Neutrophil (primary cell): ENCODE measurements around the gene ADH7.

Source experiments
- H3K27ac ChIP-seq: fragments of 200-600 bp; sonication (generic); 2 replicates; pipeline ENCODE4 v1.5.1; 2016; ENCODE audit warnings: mild to moderate bottlenecking, moderate library complexity
- H3K27me3 ChIP-seq: fragments of 200-600 bp; sonication (generic); 2 replicates; pipeline ENCODE4 v1.6.0; 2016; ENCODE audit warnings: mild to moderate bottlenecking
- H3K36me3 ChIP-seq: fragments of 200-600 bp; sonication (generic); 2 replicates; pipeline ENCODE4 v1.5.1; 2017
- H3K4me1 ChIP-seq, 2 experiments: fragments of 200-600 bp in 1 of 2; sonication (generic) in 1 of 2; 1 replicate in 1 of 2; 2 replicates in 1 of 2; pipeline versions ENCODE4 v1.5.1 to v1.6.1; 2013 to 2016; ENCODE audit warnings: low read depth in 1 of 2, low read length in 1 of 2, mild to moderate bottlenecking in 1 of 2, moderate library complexity in 1 of 2; ENCODE audit not compliant: control insufficient read depth in 1 of 2, insufficient read depth in 1 of 2
- H3K4me3 ChIP-seq, 2 experiments: fragments of 200-600 bp in 1 of 2; sonication (generic) in 1 of 2; 1 replicate in 1 of 2; 2 replicates in 1 of 2; pipeline ENCODE4 v1.5.1; 2013 to 2016; ENCODE audit warnings: low read depth in 1 of 2, low read length in 1 of 2, mild to moderate bottlenecking in 1 of 2, moderate library complexity in 1 of 2
- H3K9me3 ChIP-seq: fragments of 200-600 bp; sonication (generic); 2 replicates; pipeline ENCODE4 v1.5.1; 2016
- CTCF ChIP-seq: fragments of 200-600 bp; sonication (generic); IDR thresholded peaks from 2 replicates; pipeline ENCODE4 v1.5.1; 2016; ENCODE audit warnings: antibody characterized with exemption

ADH7 gene

GRCh38 chr4:99402765-99403164 is 32.4 kb downstream of the ADH7 start:
- no peak for TF ChIP-seq CTCF
- Histone ChIP-seq H3K36me3 (no peaks in the 10 kb centered on the region), H3K9me3 (no peaks in the 10 kb centered on the region), H3K4me1 (no peaks in the 10 kb centered on the region), H3K27ac (no peak overlapping the region), H3K4me3 (no peak overlapping the region), H3K27me3 (no peaks in the 10 kb centered on the region)

- Histone ChIP-seq H3K4me3 (no peak overlapping the region), H3K4me1 (no peaks in the 10 kb centered on the region), H3K27me3 (no peaks in the 10 kb centered on the region), H3K9me3 (no peaks in the 10 kb centered on the region), H3K27ac (no peak overlapping the region), H3K36me3 (no peaks in the 10 kb centered on the region)
- no peak for TF ChIP-seq CTCF
Observed at GRCh38 chr4:99400831-99401230, 34.3 kb downstream of the ADH7 start.

GRCh38 chr4:99399017-99399416 is 36.1 kb downstream of the ADH7 start:
- Histone ChIP-seq H3K4me3 (no peak overlapping the region), H3K27me3 (no peaks in the 10 kb centered on the region), H3K4me1 (no peaks in the 10 kb centered on the region), H3K36me3 (no peaks in the 10 kb centered on the region), H3K27ac (no peak overlapping the region), H3K9me3 (no peaks in the 10 kb centered on the region)
- no peak for TF ChIP-seq CTCF

- Histone ChIP-seq H3K36me3 (no peaks in the 10 kb centered on the region), H3K4me1 (no peaks in the 10 kb centered on the region), H3K27me3 (no peaks in the 10 kb centered on the region), H3K9me3 (peaks cover 3% of the 10 kb centered on the region), H3K27ac (no peak overlapping the region), H3K4me3 (no peak overlapping the region)
- TF ChIP-seq CTCF, result no peak
Observed at GRCh38 chr4:99395595-99396364, 39.4 kb downstream of the ADH7 start.

GRCh38 chr4:99394896-99395295 is 40.2 kb downstream of the ADH7 start:
- H3K9me3 ChIP-seq, result peaks cover 4% of the 10 kb centered on the region
- no peaks in the 10 kb centered on the region for H3K36me3 ChIP-seq
- no peaks in the 10 kb centered on the region for H3K4me1 ChIP-seq
- no peaks in the 10 kb centered on the region for H3K27me3 ChIP-seq
- no peak for TF ChIP-seq CTCF
- H3K27ac ChIP-seq, result no peak overlapping the region
- no peak overlapping the region for H3K4me3 ChIP-seq
